VCaP (cell line): ENCODE results near the gene KDM7A.

Experiments used
- H3K27ac ChIP-seq: fragments of 450-650 bp; 2 replicates; pipeline ENCODE4 v1.5.1; 2017
- TF ChIP-seq, protein P1 (sequence below): fragments of 450-650 bp; conservative IDR thresholded peaks from 2 replicates; pipeline ENCODE4 v1.5.1; 2017; ENCODE audit warnings: mild to moderate bottlenecking, moderate library complexity

Gene KDM7A

DNA sequence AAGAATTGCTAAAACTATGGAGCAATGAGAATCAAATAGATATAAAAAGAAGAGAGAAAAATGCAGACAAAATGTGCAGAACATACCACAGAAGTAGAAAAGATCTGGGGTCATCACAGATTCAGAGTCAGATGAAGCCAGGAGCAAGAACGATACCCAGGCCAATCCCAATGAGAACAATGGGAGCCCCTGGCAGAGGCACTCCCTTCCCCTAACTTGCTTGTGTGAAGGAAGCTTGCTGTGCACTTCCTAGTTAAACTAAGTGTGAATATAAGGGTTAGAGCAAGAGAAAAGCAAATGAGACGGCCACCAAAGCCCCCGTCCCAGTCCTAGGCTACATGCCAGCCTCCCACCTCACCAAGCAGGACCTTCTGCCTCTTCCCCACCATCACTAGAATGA lies 126.7 kb downstream of the KDM7A start:
- TF ChIP-seq, protein P1, sequence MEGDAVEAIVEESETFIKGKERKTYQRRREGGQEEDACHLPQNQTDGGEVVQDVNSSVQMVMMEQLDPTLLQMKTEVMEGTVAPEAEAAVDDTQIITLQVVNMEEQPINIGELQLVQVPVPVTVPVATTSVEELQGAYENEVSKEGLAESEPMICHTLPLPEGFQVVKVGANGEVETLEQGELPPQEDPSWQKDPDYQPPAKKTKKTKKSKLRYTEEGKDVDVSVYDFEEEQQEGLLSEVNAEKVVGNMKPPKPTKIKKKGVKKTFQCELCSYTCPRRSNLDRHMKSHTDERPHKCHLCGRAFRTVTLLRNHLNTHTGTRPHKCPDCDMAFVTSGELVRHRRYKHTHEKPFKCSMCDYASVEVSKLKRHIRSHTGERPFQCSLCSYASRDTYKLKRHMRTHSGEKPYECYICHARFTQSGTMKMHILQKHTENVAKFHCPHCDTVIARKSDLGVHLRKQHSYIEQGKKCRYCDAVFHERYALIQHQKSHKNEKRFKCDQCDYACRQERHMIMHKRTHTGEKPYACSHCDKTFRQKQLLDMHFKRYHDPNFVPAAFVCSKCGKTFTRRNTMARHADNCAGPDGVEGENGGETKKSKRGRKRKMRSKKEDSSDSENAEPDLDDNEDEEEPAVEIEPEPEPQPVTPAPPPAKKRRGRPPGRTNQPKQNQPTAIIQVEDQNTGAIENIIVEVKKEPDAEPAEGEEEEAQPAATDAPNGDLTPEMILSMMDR: no peak
- peak overlapping the region; percentile 28; the same call in 1 of the 2 replicates for H3K27ac ChIP-seq

DNA sequence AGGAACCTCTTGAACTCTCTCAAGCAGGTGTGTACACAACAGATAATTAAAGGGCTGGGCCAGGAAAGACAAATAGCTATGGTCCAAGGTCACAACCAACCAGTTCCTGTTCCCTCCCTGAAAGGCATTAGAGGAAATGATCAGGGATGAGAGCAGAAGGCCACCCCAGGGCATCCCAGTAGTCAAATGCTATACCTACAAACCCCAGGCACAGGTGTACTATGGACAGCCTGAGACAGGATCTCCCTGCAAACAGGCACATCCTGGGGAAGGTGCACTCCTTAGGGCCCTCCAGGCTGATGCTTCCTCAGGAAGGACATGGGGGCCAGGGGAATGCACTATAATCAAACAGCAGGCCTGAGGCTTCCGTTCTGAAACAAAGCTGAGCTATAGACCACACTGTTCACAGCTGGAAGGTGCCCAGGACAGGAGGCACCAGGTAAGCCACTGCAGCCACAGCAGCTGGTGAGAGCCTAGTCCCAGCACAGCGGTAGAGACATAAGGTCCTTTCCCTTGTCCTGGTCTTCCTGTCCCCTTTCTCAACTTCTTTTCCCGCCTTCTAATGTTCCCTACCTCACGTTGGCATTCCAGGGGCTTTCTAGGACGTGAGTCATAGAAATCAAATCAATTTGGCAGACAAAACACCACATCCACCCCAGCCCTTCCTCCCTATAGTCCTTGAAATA lies 127.3 kb downstream of the KDM7A start:
- TF ChIP-seq, protein P1: no peak
- peak overlapping the region; percentile 28; the same call in 1 of the 2 replicates for H3K27ac ChIP-seq

- peak overlapping the region; percentile 28; the same call in 1 of the 2 replicates for H3K27ac ChIP-seq
- TF ChIP-seq, protein P1: no peak
Observed at GRCh38 chr7:140048989-140049338, 127.8 kb downstream of the KDM7A start.

DNA sequence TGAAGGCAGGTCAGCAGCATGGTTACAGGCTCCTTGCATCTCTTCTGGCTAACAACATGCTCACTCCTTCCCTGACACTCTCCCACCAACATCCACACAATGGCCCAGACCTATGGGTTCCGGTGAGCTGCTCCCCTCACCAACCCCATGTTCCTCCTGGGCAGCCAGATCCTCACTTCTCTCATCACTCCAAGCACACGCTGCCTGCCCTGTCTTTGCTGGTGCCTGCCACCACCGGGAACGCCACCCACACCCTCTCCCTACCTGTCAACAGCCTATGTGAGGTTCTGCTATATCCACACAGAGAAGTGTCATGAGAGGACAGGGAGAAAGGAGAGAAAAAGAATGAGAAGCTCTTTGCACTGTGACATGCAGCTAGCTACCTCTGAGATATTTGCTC lies 128.6 kb downstream of the KDM7A start:
- no peak overlapping the region for H3K27ac ChIP-seq
- TF ChIP-seq, protein P1: no peak

DNA sequence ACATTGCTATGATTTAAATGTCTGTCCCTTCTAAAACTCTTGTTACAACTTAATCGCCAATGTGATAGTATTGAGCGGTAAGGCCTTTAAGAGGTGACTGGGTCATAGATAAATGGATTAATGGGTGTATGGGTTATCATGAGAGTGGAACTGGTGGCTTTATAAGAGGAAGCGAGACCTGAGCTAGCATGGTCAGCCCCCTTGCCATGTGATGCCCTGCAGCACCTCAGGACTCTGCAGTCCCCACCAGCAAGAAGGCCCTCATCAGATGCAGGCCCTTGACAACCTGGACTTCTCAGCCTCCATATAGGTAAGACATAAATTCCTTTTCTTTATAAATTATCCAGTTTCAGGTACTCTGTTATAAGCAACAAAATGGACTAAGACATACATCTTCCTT lies 129.6 kb downstream of the KDM7A start:
- TF ChIP-seq, protein P1: no peak
- H3K27ac ChIP-seq: no peak overlapping the region

DNA sequence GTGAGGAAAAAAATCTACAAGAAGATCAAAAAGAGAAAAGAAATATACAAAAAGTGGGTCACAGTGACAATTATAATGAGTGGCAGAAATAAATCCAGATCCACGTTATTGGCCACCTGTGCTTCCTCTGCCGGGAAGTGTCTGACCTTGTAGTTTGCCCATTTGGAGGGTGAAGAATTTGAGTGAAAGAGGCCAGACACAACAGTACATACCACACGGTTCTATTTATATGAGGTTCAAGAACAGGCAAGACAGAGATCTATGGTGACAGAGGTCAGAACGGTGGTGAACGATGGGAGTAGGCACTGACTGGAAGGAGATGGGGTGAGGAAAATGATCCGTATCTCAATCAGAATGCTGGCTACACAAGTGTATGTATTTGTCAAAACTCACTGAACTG lies 131.1 kb downstream of the KDM7A start:
- TF ChIP-seq, protein P1: no peak
- H3K27ac ChIP-seq: no peak overlapping the region

DNA sequence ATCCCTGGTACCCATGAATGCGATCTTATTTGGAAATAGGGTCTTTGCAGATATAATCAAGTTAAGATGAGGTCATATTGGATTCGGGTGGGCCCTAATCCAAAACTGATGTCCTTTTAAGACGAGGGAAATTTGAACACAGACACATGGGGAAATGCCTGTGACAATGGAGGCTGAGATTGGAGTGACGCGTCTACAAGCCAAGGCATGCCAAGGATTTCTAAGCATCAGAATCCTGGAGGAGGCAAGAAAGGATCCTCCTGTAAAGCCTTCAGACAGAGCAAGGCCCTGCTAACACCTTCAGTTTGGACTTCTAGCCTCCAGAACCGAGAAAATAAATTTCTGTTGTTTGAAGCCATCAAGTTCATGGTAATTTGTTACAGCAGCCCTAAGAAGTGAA lies 132.5 kb downstream of the KDM7A start:
- TF ChIP-seq, protein P1: no peak
- H3K27ac ChIP-seq: no peak overlapping the region
